Activated T-helper 9 cell treated with anti-CD3 and anti-CD28 coated beads, Interleukin-2, amount 50 U/mL, for 16 hours (primary cell): Measurements from ENCODE around the gene FGF2.
"Not testable (repeated sequence)": the region's sequence is repeated elsewhere in the genome, so short reads cannot be mapped to it uniquely, and the experiment has no call there.

ENCODE experiments used
- DNase-seq: peaks from one replicate; pipeline ENCODE4 v3.0.0-alpha.2; 2020; ENCODE audit warnings: low read depth

FGF2 gene

GRCh38 chr4:122930862-122931261, 104.2 kb downstream of the FGF2 start:
- DNase-seq, result no peak

GRCh38 chr4:122932763-122933162, 106.1 kb downstream of the FGF2 start:
- DNase-seq, result no peak

- DNase-seq, result not testable (repeated sequence)
Measured at GRCh38 chr4:122945136-122945535, 118.5 kb downstream of the FGF2 start.

- DNase-seq, result no peak
Measured at GRCh38 chr4:122946142-122946541, 119.5 kb downstream of the FGF2 start.
